ENCODE measurements around the gene KLHL1.

Gene KLHL1

DNA sequence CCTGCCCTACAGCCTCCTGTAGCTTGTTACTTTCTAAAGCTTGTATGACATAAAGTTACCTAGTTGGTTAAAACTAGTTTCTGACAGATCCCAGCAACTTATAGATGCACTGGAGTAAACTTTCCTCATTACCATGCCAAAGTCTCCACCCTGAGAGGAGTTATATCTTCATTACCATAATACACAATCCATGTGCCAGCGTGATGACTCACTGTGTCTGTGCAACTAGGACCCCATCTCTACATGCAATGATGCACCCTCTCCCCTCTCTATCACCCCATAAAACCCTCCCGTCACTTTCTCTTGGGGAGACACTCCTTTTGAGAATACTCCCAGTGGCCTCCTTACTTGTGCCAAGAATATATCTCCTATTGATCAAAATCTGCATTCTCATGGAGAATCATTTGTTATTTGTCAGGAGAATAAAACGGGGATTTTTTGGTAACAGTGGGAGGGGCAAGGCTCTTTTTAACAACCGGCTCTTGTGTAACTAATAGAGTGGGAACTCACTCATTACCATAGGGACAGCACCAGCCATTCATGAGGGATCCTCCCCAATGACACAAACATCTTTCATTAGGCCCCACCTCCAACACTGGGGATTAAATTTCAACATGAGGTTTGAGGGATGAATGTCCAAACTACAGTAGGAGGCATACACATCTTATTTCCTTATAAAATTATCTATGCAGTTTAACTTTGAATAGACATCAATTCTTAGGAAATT, 235.8 kb downstream of the KLHL1 start:
- Histone ChIP-seq H3K27ac (ENCODE audit: low read depth, low read length) (no peak overlapping the region), H3K27me3 (ENCODE audit: control insufficient read depth, insufficient read depth, low read length) (no peaks in the 10 kb centered on the region), H3K4me3 (ENCODE audit: low read depth, low read length) (no peak overlapping the region), H3K9me3 (ENCODE audit: control insufficient read depth, insufficient read depth, low read depth, low read length) (peaks cover 3% of the 10 kb centered on the region; the same call in 1 of the 2 replicates), H3K36me3 (ENCODE audit: control insufficient read depth, insufficient read depth, low read length) (no peaks in the 10 kb centered on the region), H3K9ac (ENCODE audit: low read length) (no peak overlapping the region), H3K4me1 (ENCODE audit: control insufficient read depth, insufficient read depth, low read length) (no peaks in the 10 kb centered on the region)

DNA sequence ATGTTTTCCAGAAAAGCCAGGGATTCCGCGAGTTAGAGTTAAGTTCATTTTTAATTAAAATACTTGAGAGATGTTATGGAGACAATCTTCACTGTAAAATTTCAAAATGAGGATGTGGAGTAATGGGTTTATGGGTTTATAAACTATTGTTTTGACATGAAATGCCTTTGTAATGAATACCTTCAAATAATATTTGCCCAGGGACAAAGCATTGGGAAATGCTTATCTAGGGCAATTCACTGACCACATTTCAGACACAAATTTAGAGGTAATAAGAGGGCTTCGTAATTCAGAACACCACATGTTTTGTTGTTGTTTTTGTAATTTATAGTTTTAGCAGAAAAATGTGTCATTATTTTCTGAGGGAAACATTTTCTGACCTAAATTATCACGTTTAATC, 241.7 kb downstream of the KLHL1 start:
- H3K4me3 ChIP-seq (ENCODE audit: low read depth, low read length): no peak overlapping the region
- peaks cover 3% of the 10 kb centered on the region; the same call in 1 of the 2 replicates for H3K9me3 ChIP-seq (ENCODE audit: control insufficient read depth, insufficient read depth, low read depth, low read length)
- no peaks in the 10 kb centered on the region for H3K36me3 ChIP-seq (ENCODE audit: control insufficient read depth, insufficient read depth, low read length)
- H3K4me1 ChIP-seq (ENCODE audit: control insufficient read depth, insufficient read depth, low read length): no peaks in the 10 kb centered on the region
- H3K27ac ChIP-seq (ENCODE audit: low read depth, low read length): no peak overlapping the region
- H3K27me3 ChIP-seq (ENCODE audit: control insufficient read depth, insufficient read depth, low read length): no peaks in the 10 kb centered on the region
- H3K9ac ChIP-seq (ENCODE audit: low read length): no peak overlapping the region

DNA sequence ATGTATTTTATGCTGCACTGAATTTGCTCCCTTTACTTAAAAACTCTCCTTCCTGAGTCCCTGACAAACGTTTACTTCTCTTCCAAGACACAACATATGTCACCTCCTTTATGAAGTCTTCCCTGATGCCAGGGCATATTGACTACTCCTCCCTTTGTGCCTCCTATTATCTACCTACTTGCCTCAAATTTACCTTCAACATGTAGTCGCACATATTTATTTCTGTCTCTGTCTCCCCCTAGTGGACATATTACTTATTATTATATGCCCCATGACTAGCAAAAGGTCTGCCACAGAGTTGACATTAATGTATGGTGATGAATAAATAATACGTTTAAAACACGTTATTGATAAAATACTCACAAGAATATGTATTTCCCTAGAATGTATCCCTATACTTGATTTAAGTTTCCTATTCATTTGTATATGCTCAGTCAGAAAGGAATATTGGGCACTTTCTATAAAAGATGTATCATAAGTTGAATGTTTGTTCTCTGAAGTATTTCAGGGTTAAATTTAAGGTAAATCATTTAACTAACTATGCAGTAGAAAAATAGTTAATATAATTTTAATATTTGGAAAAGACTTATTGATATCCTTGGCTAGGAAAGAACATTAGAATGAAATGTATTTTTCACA, 250.9 kb downstream of the KLHL1 start:
- no peak overlapping the region for H3K4me3 ChIP-seq (ENCODE audit: low read depth, low read length)

DNA sequence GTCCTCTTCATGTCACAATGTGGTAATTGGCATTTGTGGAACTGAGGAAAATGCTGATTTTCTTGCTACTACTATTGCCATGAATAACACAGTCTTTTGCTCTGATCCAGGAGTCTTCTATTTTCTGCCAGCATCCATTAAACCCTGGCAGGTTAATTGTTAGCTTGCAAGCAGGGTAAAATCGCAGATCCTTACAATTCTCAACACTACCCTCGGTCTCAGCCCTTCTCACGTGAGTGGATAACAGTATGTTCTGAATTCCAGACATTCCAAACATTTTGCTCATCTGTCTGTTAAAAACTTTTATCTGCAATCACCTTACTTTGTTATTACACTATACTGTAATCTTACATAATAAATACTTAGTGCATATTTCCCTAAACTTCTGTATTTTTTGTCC, 251.9 kb downstream of the KLHL1 start:
- no peaks in the 10 kb centered on the region for H3K9me3 ChIP-seq (ENCODE audit: control insufficient read depth, insufficient read depth, low read depth, low read length)
- H3K4me3 ChIP-seq (ENCODE audit: low read depth, low read length): no peak overlapping the region
- peak overlapping the region; percentile 73; the same call in 1 of the 2 replicates for H3K27ac ChIP-seq (ENCODE audit: low read depth, low read length)
- H3K4me1 ChIP-seq (ENCODE audit: control insufficient read depth, insufficient read depth, low read length): peaks cover 12% of the 10 kb centered on the region; the same call in 1 of the 2 replicates
- H3K9ac ChIP-seq (ENCODE audit: low read length): no peak overlapping the region
- no peaks in the 10 kb centered on the region for H3K27me3 ChIP-seq (ENCODE audit: control insufficient read depth, insufficient read depth, low read length)
- no peaks in the 10 kb centered on the region for H3K36me3 ChIP-seq (ENCODE audit: control insufficient read depth, insufficient read depth, low read length)

More for the DNA sequence above, 250.9 kb downstream of the KLHL1 start:
- no peaks in the 10 kb centered on the region for H3K27me3 ChIP-seq (ENCODE audit: control insufficient read depth, insufficient read depth, low read length)
- H3K27ac ChIP-seq (ENCODE audit: low read depth, low read length): peak overlapping the region; percentile 62; the same call in 1 of the 2 replicates
- H3K36me3 ChIP-seq (ENCODE audit: control insufficient read depth, insufficient read depth, low read length): no peaks in the 10 kb centered on the region
- peaks cover 12% of the 10 kb centered on the region; the same call in 1 of the 2 replicates for H3K4me1 ChIP-seq (ENCODE audit: control insufficient read depth, insufficient read depth, low read length)
- no peaks in the 10 kb centered on the region for H3K9me3 ChIP-seq (ENCODE audit: control insufficient read depth, insufficient read depth, low read depth, low read length)
- no peak overlapping the region for H3K9ac ChIP-seq (ENCODE audit: low read length)

DNA sequence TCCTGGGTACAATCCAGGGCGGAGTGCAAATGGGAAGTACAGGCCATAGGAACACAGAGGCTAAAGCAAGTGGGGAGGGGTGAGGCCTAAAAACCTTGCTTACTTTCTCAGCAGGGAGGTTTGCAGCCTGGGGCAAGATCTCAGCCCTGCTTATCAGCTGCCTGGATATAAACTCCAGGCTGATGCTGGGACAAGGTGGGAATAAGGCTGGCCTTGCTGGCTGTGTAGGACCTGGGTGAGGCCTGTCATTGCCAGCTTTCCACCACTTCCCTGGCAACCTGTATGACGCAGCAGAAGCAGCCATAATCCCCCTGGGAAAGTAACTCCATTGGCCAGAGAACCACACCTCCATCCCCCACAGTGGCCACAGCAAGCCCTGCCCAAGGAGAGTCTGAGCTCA, 279.7 kb downstream of the KLHL1 start:
- no peak overlapping the region for H3K27ac ChIP-seq (ENCODE audit: low read depth, low read length)
- no peaks in the 10 kb centered on the region for H3K27me3 ChIP-seq (ENCODE audit: control insufficient read depth, insufficient read depth, low read length)
- H3K9ac ChIP-seq (ENCODE audit: low read length): no peak overlapping the region
- H3K36me3 ChIP-seq (ENCODE audit: control insufficient read depth, insufficient read depth, low read length): no peaks in the 10 kb centered on the region
- H3K4me1 ChIP-seq (ENCODE audit: control insufficient read depth, insufficient read depth, low read length): no peaks in the 10 kb centered on the region; the same call in 1 of the 2 replicates
- H3K4me3 ChIP-seq (ENCODE audit: low read depth, low read length): no peak overlapping the region
- no peaks in the 10 kb centered on the region for H3K9me3 ChIP-seq (ENCODE audit: control insufficient read depth, insufficient read depth, low read depth, low read length)

DNA sequence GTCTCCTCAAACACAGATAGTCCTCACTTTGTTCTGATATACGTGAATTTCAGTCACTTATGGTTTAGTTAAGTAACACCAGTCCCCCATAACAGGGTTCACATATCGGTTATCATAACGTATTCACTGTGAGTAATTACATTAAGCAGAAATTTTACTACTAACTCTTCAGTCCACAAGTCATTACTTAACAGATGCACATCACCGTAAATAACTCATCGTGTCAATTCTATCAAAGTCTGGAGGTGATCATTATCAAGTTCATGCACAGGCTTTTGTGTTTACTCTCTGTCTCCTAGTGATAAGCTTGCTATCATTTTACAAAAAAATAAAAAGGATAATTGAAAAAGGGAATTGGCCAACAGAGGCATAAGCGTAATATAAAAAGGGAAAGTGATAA, 288.1 kb downstream of the KLHL1 start:
- Histone ChIP-seq H3K9ac (ENCODE audit: low read length) (no peak overlapping the region), H3K9me3 (ENCODE audit: control insufficient read depth, insufficient read depth, low read depth, low read length) (no peaks in the 10 kb centered on the region), H3K27ac (ENCODE audit: low read depth, low read length) (no peak overlapping the region), H3K27me3 (ENCODE audit: control insufficient read depth, insufficient read depth, low read length) (no peaks in the 10 kb centered on the region), H3K4me3 (ENCODE audit: low read depth, low read length) (no peak overlapping the region), H3K36me3 (ENCODE audit: control insufficient read depth, insufficient read depth, low read length) (no peaks in the 10 kb centered on the region), H3K4me1 (ENCODE audit: control insufficient read depth, insufficient read depth, low read length) (no peaks in the 10 kb centered on the region)

DNA sequence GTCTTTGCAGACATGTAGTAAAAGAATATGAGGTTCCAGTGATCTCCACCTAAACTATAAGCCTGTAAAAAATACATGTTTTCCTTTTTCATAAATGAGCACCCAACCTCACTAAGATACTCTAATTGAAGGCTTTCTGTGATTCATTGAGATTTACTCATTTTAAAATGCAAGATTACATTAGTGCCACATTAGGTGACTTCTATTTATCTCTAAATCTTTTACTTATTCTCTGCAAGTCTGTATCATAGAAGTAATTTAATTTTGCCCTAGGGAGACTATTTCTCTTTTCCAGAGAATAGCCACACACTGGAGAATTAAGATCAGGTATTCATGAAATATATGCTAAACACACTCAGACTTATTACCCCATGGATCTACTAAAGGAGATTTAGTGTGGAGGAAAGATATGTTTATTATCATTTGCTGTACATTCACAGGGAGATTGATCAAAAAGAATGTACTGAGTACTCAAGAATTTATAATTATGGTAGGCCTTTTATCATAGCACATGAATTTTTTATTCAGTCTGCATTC, 290.9 kb downstream of the KLHL1 start:
- H3K27ac ChIP-seq (ENCODE audit: low read depth, low read length): no peak overlapping the region
- H3K4me1 ChIP-seq (ENCODE audit: control insufficient read depth, insufficient read depth, low read length): no peaks in the 10 kb centered on the region
- H3K9me3 ChIP-seq (ENCODE audit: control insufficient read depth, insufficient read depth, low read depth, low read length): peaks cover 6% of the 10 kb centered on the region; the same call in 1 of the 2 replicates
- no peak overlapping the region for H3K9ac ChIP-seq (ENCODE audit: low read length)
- no peak overlapping the region for H3K4me3 ChIP-seq (ENCODE audit: low read depth, low read length)
- no peaks in the 10 kb centered on the region for H3K27me3 ChIP-seq (ENCODE audit: control insufficient read depth, insufficient read depth, low read length)
- no peaks in the 10 kb centered on the region for H3K36me3 ChIP-seq (ENCODE audit: control insufficient read depth, insufficient read depth, low read length)

DNA sequence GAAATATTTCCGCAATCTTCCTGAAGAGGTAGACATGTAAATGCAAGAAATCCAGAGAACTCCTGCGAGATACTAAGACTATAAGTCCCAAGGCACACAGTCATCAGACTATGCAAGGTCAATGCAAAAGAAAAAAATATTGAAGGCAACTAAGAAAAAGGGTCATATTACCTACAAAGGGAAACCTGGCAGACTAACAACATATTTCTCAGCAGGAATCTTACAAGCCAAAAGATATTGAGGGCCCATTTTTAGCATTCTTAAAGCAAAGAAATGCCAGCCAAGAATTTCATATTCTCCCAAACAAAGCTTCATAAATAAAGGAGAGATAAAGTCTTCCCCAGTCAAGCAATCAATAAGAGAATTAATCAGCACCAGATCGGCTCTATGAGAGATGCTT, 299.1 kb downstream of the KLHL1 start:
- H3K4me3 ChIP-seq (ENCODE audit: low read depth, low read length): no peak overlapping the region
- no peaks in the 10 kb centered on the region for H3K36me3 ChIP-seq (ENCODE audit: control insufficient read depth, insufficient read depth, low read length)
- peaks cover 1% of the 10 kb centered on the region; the same call in 1 of the 2 replicates for H3K9me3 ChIP-seq (ENCODE audit: control insufficient read depth, insufficient read depth, low read depth, low read length)
- H3K27ac ChIP-seq (ENCODE audit: low read depth, low read length): no peak overlapping the region
- H3K9ac ChIP-seq (ENCODE audit: low read length): no peak overlapping the region
- no peaks in the 10 kb centered on the region for H3K4me1 ChIP-seq (ENCODE audit: control insufficient read depth, insufficient read depth, low read length)
- no peaks in the 10 kb centered on the region for H3K27me3 ChIP-seq (ENCODE audit: control insufficient read depth, insufficient read depth, low read length)

DNA sequence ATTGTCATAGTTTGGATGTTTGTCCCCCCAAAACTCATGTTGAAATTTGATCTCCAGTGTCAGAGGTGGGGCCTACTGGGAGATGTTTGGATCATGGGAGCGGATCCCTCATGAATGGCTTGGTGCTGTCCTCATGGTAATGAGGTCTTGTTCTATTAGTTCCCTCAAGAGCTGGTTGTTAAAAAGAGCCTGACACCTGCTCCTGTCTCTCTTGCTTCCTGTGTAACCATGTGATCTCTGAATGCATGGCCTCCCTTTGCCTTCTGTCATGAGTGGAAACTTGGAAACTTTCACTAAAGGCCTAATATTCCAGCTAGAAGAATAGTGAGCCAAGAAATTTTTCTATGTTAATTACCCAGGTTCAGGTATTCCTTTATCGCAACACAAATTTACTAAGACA, 312.0 kb downstream of the KLHL1 start:
- H3K27ac ChIP-seq (ENCODE audit: low read depth, low read length): no peak overlapping the region
- no peaks in the 10 kb centered on the region for H3K27me3 ChIP-seq (ENCODE audit: control insufficient read depth, insufficient read depth, low read length)
- no peaks in the 10 kb centered on the region for H3K36me3 ChIP-seq (ENCODE audit: control insufficient read depth, insufficient read depth, low read length)
- no peak overlapping the region for H3K4me3 ChIP-seq (ENCODE audit: low read depth, low read length)
- peaks cover 9% of the 10 kb centered on the region for H3K4me1 ChIP-seq (ENCODE audit: control insufficient read depth, insufficient read depth, low read length)
- no peak overlapping the region for H3K9ac ChIP-seq (ENCODE audit: low read length)
- no peaks in the 10 kb centered on the region for H3K9me3 ChIP-seq (ENCODE audit: control insufficient read depth, insufficient read depth, low read depth, low read length)

DNA sequence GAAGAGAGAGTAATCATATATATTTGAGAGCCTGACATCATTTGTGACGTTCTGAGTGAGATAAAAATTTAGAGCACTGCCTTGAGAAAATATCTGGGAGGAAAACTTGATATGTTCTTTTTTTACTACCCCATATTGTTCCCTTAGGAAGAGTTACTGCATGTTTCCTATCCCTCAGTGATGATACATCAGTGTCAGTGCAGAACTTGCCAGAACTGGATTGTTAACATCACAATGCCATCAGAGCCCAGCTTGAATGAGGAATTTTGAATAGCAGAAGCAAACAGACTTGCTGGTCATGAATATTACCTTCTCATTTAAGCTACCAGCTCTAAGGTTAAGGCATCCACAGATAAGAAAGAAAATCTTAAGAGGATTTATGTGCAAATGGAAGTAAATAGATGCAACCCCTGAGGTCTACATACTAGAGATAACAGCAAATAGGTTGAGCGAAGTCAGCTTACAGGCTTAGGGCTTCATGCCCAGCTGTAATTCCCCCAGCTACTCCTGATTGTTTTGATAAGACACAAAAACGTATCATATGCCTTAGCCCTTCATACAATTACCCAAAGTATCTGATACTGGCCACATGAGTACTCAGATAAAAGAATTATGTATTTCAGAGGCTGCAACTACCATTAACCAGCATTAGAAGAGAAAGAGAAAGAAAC, 314.3 kb downstream of the KLHL1 start:
- H3K9ac ChIP-seq (ENCODE audit: low read length): no peak overlapping the region
- H3K9me3 ChIP-seq (ENCODE audit: control insufficient read depth, insufficient read depth, low read depth, low read length): no peaks in the 10 kb centered on the region
- peaks cover 9% of the 10 kb centered on the region for H3K4me1 ChIP-seq (ENCODE audit: control insufficient read depth, insufficient read depth, low read length)
- no peaks in the 10 kb centered on the region for H3K36me3 ChIP-seq (ENCODE audit: control insufficient read depth, insufficient read depth, low read length)
- no peaks in the 10 kb centered on the region for H3K27me3 ChIP-seq (ENCODE audit: control insufficient read depth, insufficient read depth, low read length)
- H3K4me3 ChIP-seq (ENCODE audit: low read depth, low read length): no peak overlapping the region
- no peak overlapping the region for H3K27ac ChIP-seq (ENCODE audit: low read depth, low read length)

DNA sequence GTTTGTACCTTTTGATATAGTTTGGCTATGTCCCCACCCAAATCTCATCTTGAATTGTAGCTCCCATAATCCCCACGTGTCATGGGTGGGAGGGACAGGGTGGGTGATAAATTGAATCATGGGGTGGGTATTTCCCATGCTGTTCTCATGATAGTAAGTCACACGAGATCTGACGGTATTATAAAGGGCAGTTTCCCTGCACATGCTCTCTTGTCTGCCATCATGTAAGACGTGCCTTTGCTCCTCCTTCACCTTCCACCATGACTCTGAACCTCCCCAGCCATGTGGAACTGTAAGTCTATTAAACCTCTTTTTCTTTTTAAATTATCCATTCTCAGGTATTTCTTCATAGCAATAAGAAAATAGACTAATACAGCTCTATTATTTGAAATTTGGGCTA, 331.3 kb downstream of the KLHL1 start:
- H3K4me1 ChIP-seq (ENCODE audit: control insufficient read depth, insufficient read depth, low read length): no peaks in the 10 kb centered on the region
- H3K27ac ChIP-seq (ENCODE audit: low read depth, low read length): no peak overlapping the region
- no peaks in the 10 kb centered on the region for H3K27me3 ChIP-seq (ENCODE audit: control insufficient read depth, insufficient read depth, low read length)
- H3K9ac ChIP-seq (ENCODE audit: low read length): no peak overlapping the region
- H3K36me3 ChIP-seq (ENCODE audit: control insufficient read depth, insufficient read depth, low read length): no peaks in the 10 kb centered on the region
- no peak overlapping the region for H3K4me3 ChIP-seq (ENCODE audit: low read depth, low read length)
- 0 out of 2 replicates have a peak, but pooled peaks cover 5% of the 10 kb centered on the region for H3K9me3 ChIP-seq (ENCODE audit: control insufficient read depth, insufficient read depth, low read depth, low read length)
